ENCODE data around the gene PCDHGA1.
"Not testable (repeated sequence)": the region's sequence is repeated elsewhere in the genome, so short reads cannot be mapped to it uniquely, and the experiment has no call there.

The PCDHGA1 gene

GRCh38 chr5:141402553-141403243 lies 72.4 kb downstream of the PCDHGA1 start, which contains the start of gene PCDHGA9:
Gene PCDHGA9 (plus strand): TSS chr5:141402778. CDS start chr5:141402953, 175 bp downstream.
- TF ChIP-seq, protein P1, sequence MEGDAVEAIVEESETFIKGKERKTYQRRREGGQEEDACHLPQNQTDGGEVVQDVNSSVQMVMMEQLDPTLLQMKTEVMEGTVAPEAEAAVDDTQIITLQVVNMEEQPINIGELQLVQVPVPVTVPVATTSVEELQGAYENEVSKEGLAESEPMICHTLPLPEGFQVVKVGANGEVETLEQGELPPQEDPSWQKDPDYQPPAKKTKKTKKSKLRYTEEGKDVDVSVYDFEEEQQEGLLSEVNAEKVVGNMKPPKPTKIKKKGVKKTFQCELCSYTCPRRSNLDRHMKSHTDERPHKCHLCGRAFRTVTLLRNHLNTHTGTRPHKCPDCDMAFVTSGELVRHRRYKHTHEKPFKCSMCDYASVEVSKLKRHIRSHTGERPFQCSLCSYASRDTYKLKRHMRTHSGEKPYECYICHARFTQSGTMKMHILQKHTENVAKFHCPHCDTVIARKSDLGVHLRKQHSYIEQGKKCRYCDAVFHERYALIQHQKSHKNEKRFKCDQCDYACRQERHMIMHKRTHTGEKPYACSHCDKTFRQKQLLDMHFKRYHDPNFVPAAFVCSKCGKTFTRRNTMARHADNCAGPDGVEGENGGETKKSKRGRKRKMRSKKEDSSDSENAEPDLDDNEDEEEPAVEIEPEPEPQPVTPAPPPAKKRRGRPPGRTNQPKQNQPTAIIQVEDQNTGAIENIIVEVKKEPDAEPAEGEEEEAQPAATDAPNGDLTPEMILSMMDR (IDR thresholded peaks at IDR 0.05; ENCODE audit: insufficient read depth, missing control alignments), result peak; percentile 42
- FAIRE-seq, result no peak
- no peak for DNase-seq (ENCODE audit: insufficient read length, low spot score)

GRCh38 chr5:141403387-141403786 lies 73.1 kb downstream of the PCDHGA1 start:
- no peak for DNase-seq (ENCODE audit: insufficient read length, low spot score)
- no peak for FAIRE-seq
- TF ChIP-seq, protein P1 (IDR thresholded peaks at IDR 0.05; ENCODE audit: insufficient read depth, missing control alignments), result no peak

DNA sequence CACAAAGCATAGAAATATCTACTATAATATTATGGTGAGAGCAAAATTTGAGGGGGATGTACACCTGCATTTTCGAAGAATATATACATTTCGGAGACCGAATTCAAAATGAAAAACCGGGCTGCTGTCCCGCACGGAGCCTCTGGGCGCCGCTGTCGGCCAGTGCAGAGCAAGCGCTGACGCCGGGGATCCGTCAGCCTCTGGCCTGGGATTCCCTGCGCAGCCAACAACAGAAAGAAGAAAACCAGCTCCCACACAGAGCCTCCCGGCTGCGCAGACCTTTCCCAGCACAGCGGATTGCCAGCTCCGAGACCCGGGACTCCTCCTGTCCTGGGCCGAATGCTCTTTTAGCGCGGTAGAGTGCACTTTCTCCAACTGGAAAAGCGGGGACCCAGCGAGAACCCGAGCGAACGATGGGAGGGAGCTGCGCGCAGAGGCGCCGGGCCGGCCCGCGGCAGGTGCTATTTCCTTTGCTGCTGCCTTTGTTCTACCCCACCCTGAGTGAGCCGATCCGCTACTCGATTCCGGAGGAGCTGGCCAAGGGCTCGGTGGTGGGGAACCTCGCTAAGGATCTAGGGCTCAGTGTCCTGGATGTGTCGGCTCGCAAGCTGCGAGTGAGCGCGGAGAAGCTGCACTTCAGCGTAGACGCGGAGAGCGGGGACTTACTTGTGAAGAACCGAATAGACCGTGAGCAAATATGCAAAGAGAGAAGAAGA lies 77.6 kb downstream of the PCDHGA1 start, which contains the start of gene PCDHGB6:
TSS of gene PCDHGB6 (plus strand) at position 232 of the 716 bp plus-strand sequence. CDS start at position 414, 182 bp downstream.
- not testable (repeated sequence) for FAIRE-seq; DNase-seq (ENCODE audit: insufficient read length, low spot score)

DNA sequence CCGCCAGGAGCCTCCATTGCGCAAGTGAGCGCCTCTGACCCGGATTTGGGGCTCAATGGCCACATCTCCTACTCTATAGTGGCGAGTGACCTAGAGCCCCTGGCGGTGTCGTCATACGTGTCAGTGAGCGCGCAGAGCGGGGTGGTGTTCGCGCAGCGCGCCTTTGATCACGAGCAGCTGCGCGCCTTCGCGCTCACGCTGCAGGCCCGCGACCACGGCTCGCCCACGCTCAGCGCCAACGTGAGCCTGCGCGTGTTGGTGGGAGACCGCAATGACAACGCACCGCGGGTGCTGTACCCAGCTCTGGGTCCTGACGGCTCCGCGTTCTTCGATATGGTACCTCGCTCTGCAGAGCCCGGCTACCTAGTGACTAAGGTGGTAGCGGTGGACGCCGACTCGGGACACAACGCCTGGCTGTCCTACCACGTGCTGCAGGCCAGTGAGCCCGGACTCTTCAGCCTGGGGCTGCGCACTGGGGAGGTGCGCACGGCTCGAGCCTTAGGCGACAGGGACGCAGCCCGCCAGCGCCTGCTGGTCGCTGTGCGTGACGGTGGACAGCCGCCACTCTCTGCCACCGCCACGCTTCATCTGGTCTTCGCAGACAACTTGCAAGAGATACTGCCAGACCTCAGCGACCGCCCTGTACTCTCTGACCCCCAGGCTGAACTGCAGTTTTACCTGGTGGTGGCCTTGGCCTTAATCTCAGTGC lies 79.4 kb downstream of the PCDHGA1 start:
- TF ChIP-seq, protein P1 (IDR thresholded peaks at IDR 0.05; ENCODE audit: insufficient read depth, missing control alignments), result no peak
- FAIRE-seq (no peak), DNase-seq (ENCODE audit: insufficient read length, low spot score) (no peak)

DNA sequence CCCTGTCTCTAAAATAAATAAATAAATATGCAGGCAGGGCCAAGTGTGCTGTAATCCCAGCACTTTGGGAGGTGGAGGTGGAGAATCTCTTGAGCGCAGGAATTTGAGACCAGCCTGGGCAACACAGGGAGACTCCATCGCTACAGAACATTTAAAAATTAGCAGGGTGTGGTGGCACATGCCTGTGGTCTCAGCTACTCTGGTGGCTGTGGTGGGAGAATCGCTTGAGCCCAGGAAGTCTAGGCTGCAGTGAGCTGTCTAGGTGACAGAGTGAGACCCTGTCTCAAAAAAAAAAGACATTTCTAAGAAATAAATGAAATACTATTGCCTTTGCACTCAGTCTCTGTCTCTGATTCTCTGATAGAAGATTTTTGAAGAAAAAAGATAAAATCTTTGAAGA lies 81.3 kb downstream of the PCDHGA1 start:
- TF ChIP-seq, protein P1 (IDR thresholded peaks at IDR 0.05; ENCODE audit: insufficient read depth, missing control alignments), result no peak
- FAIRE-seq (no peak), DNase-seq (ENCODE audit: insufficient read length, low spot score) (no peak)

DNA sequence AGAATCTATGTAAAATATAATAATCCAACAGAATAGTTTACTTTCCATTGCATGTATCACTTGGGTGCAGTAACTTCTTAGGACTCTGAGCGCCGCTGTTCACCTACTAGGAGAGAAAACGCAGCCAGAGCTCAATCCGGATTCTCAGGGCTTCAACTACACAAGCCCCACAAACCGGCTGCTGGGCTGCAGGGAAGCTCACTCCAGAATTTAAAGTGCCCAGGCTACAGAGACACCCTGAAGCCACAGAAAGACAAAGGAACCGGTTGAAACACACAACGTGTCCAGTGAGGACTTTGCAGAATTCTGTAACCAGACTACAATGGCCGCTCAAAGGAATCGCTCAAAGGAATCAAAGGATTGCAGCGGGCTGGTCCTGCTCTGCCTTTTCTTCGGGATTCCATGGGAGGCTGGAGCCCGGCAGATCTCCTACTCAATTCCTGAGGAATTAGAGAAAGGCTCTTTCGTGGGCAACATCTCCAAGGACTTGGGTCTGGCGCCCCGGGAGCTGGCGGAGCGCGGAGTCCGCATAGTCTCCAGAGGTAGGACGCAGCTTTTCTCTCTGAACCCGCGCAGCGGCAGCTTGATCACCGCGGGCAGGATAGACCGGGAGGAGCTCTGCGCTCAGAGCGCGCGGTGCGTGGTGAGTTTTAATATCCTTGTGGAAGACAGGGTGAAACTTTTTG lies 82.7 kb downstream of the PCDHGA1 start, which contains the start of gene PCDHGA10:
TSS of gene PCDHGA10 (plus strand) at position 134 of the 686 bp plus-strand sequence. CDS start at position 323, 189 bp downstream.
- TF ChIP-seq, protein P1 (IDR thresholded peaks at IDR 0.05; ENCODE audit: insufficient read depth, missing control alignments), result no peak
- FAIRE-seq (no peak), DNase-seq (ENCODE audit: insufficient read length, low spot score) (no peak)

Data from D721Med (cell line).